HepG2 (cell line): ENCODE data around the gene PPIL6. TPM values are rescaled to one million over a fixed set of nuclear protein-coding genes. Genes with fewer than 3 reads are reported as not detected.

Experiments used
- CREM ChIP-seq, 2 experiments: sonication (generic) in 1 of 2; formaldehyde crosslinking in 1 of 2; IDR thresholded peaks; 2 replicates each; pipeline versions ENCODE4 v1.4.0 to v1.6.1; 2016 to 2020; ENCODE audit warnings: antibody characterized with exemption in 1 of 2, mild to moderate bottlenecking in 1 of 2, missing genetic modification reagents in 1 of 2
- GLMP ChIP-seq: sonication (generic); formaldehyde crosslinking; IDR thresholded peaks from 2 replicates; pipeline ENCODE4 v1.9.0; 2021; ENCODE audit warnings: missing genetic modification reagents, mild to moderate bottlenecking, borderline replicate concordance
- HDAC6 ChIP-seq: fragments of 200-600 bp; sonication (generic); IDR thresholded peaks from 2 replicates; pipeline ENCODE4 v1.7.0; 2017; ENCODE audit warnings: mild to moderate bottlenecking, antibody characterized with exemption, low read length, low read depth
- PAX8 ChIP-seq: sonication (generic); formaldehyde crosslinking; IDR thresholded peaks from 2 replicates; pipeline ENCODE4 v1.8.0; 2022; ENCODE audit warnings: mild to moderate bottlenecking, missing genetic modification reagents, borderline replicate concordance
- PAXIP1 ChIP-seq: sonication (generic); formaldehyde crosslinking; conservative IDR thresholded peaks from 2 replicates; pipeline ENCODE4 v1.4.0; 2020; ENCODE audit warnings: mild to moderate bottlenecking, missing genetic modification reagents, moderate library complexity
- PBX3 ChIP-seq: sonication (generic); formaldehyde crosslinking; IDR thresholded peaks from 2 replicates; pipeline ENCODE4 v1.8.1; 2023; ENCODE audit warnings: missing genetic modification reagents, inconsistent platforms, borderline replicate concordance
- PHF20 ChIP-seq: sonication (generic); formaldehyde crosslinking; IDR thresholded peaks from 2 replicates; pipeline ENCODE4 v1.5.0; 2020; ENCODE audit warnings: mild to moderate bottlenecking, missing genetic modification reagents
- THYN1 ChIP-seq: sonication (generic); formaldehyde crosslinking; IDR thresholded peaks from 2 replicates; pipeline ENCODE4 v1.8.1; 2023; ENCODE audit warnings: low read depth, mild to moderate bottlenecking, moderate library complexity, missing genetic modification reagents, borderline replicate concordance
- ZBTB4 ChIP-seq: sonication (generic); formaldehyde crosslinking; IDR thresholded peaks from 2 replicates; pipeline ENCODE4 v1.4.0; 2020; ENCODE audit warnings: missing genetic modification reagents, mild to moderate bottlenecking, borderline replicate concordance
- ZBTB42 ChIP-seq: sonication (generic); formaldehyde crosslinking; IDR thresholded peaks from 2 replicates; pipeline ENCODE4 v1.5.0; 2020; ENCODE audit warnings: mild to moderate bottlenecking, missing genetic modification reagents
- ZNF496 ChIP-seq: sonication (generic); formaldehyde crosslinking; IDR thresholded peaks from 2 replicates; pipeline ENCODE4 v1.8.1; 2023; ENCODE audit warnings: mild to moderate bottlenecking, moderate library complexity, missing genetic modification reagents; ENCODE audit not compliant: insufficient replicate concordance
- ZNF691 ChIP-seq: sonication (generic); formaldehyde crosslinking; IDR thresholded peaks from 2 replicates; pipeline ENCODE4 v1.4.0; 2020; ENCODE audit warnings: missing genetic modification reagents, low read depth, mild to moderate bottlenecking, borderline replicate concordance
- ZNF766 ChIP-seq: sonication (generic); formaldehyde crosslinking; IDR thresholded peaks from 2 replicates; pipeline ENCODE4 v1.5.0; 2020; ENCODE audit warnings: missing genetic modification reagents, borderline replicate concordance
- ZSCAN5A ChIP-seq: sonication (generic); formaldehyde crosslinking; IDR thresholded peaks from 2 replicates; pipeline ENCODE4 v1.8.0; 2022; ENCODE audit warnings: mild to moderate bottlenecking, missing genetic modification reagents, borderline replicate concordance
- polyA plus RNA-seq, 8 experiments: library from polyadenylated mRNA; depleted of rRNA in 3 of 8; stranded (reverse) in 7 of 8; unstranded in 1 of 8; fragments of >200 nt; fragmentation: Illumina TruSeq in 4 of 8; extraction: Trizol in 4 of 8; gene quantifications; 2 replicates each; pipeline versions ENCODE4 v1.2.1 to v1.2.3, GENCODE V29; 2011 to 2016; ENCODE audit warnings: low read depth in 4 of 8, missing spikeins in 1 of 8, mixed read lengths in 1 of 8; ENCODE audit not compliant: insufficient read depth in 1 of 8
- total RNA-seq, 5 experiments: library from RNA; depleted of rRNA; stranded (reverse); fragments of >200 nt; fragmentation: Illumina TruSeq; extraction: Trizol; gene quantifications; 2 replicates each; pipeline ENCODE4 v1.2.3, GENCODE V29; 2016; ENCODE audit warnings: low read depth in 1 of 5

PPIL6 gene
- total and polyA plus RNA-seq, 2 of the 13 experiments (the other 11 are each of a cell fraction or from before 2014, with no cell fraction given) = 0.22 to 0.46 TPM

GRCh38 chr6:109381747-109382575, 58.5 kb downstream of the PPIL6 start, which contains the start of gene CD164 (continued):
- TF ChIP-seq ZSCAN5A (CRISPR knock-in tag) = no peak; the same call in 1 of the 2 replicates
- TF ChIP-seq PAXIP1 (CRISPR knock-in tag) = no peak
- TF ChIP-seq ZBTB4 (CRISPR knock-in tag) = peak; percentile 69; the same call in 1 of the 2 replicates
- no peak for TF ChIP-seq ZNF691 (CRISPR knock-in tag)
- no peak for TF ChIP-seq THYN1
- no peak for TF ChIP-seq GLMP
- TF ChIP-seq ZBTB42 (CRISPR knock-in tag) = no peak
- TF ChIP-seq PAX8 (CRISPR knock-in tag) = no peak
- TF ChIP-seq PBX3 (CRISPR knock-in tag) = 0 out of 2 replicates have a peak, but pooled peaks have one; percentile 58
- TF ChIP-seq PHF20 (CRISPR knock-in tag) = 0 out of 2 replicates have a peak, but pooled peaks have one; percentile 12
- 0 out of 2 replicates have a peak, but pooled peaks have one; percentile 63 for TF ChIP-seq CREM (IDR thresholded peaks at IDR 0.05)
- TF ChIP-seq CREM (CRISPR knock-in tag; IDR thresholded peaks at IDR 0.05) = no peak
- TF ChIP-seq ZNF496 (CRISPR knock-in tag) = no peak
- TF ChIP-seq HDAC6 = no peak
- peak; percentile 73; the same call in 1 of the 2 replicates for TF ChIP-seq ZNF766 (CRISPR knock-in tag)
